Stomach (tissue), 9 donors: ENCODE measurements around the gene NKAIN4. TPM values are rescaled to one million over a fixed set of nuclear protein-coding genes. Genes with fewer than 3 reads are reported as not detected.

Source experiments
- DNase-seq, 2 donors: peaks; one replicate each; pipeline versions ENCODE4 v3.0.0 to v3.0.0-alpha.2; 2013 to 2019
- H3K27ac ChIP-seq, 5 donors: fragments of 200-600 bp in 4 of 5; sonication (generic) in 4 of 5; one replicate each; pipeline ENCODE4 v1.5.1; 2013 to 2019; ENCODE audit warnings: mild to moderate bottlenecking in 1 of 5, moderate library complexity in 1 of 5
- H3K27me3 ChIP-seq, 3 donors: fragments of 200-600 bp; sonication (generic); one replicate each; pipeline ENCODE4 v1.5.1; 2017 to 2019; ENCODE audit warnings: mixed run types in 1 of 3
- H3K36me3 ChIP-seq, 4 donors: fragments of 200-600 bp; sonication (generic); 1 replicate in 3 of 4; 2 replicates in 1 of 4; pipeline ENCODE4 v1.5.1; 2016 to 2019
- H3K4me1 ChIP-seq, 4 donors: fragments of 200-600 bp; sonication (generic); one replicate each; pipeline ENCODE4 v1.5.1; 2016 to 2019
- H3K4me3 ChIP-seq, 4 donors: fragments of 200-600 bp; sonication (generic) in 3 of 4; one replicate each; pipeline ENCODE4 v1.5.1; 2016 to 2019; ENCODE audit warnings: mild to moderate bottlenecking in 1 of 4
- H3K9me3 ChIP-seq, 4 donors: fragments of 200-600 bp; sonication (generic); one replicate each; pipeline ENCODE4 v1.5.1; 2016 to 2019
- EP300 ChIP-seq: sonication (generic); formaldehyde crosslinking; IDR thresholded peaks from one replicate; pipeline ENCODE4 v1.6.1; 2017; ENCODE audit warnings: antibody characterized with exemption
- POLR2A ChIP-seq, 4 donors: fragments of 450-650 bp; IDR thresholded peaks; one replicate each; pipeline ENCODE4 v1.6.1; 2016; ENCODE audit warnings: antibody characterized with exemption in 4 of 4, control low read depth in 2 of 4, mild to moderate bottlenecking in 1 of 4, moderate library complexity in 1 of 4
- POLR2AphosphoS5 ChIP-seq, 3 donors: sonication (generic); formaldehyde crosslinking; IDR thresholded peaks; one replicate each; pipeline ENCODE4 v1.6.1; 2016; ENCODE audit warnings: antibody characterized with exemption in 3 of 3
- WGBS, 5 donors: extraction: QIAGEN DNeasy Blood & Tissue Kit in 3 of 5; methylation state at CpG; one replicate each; pipeline versions ENCODE4 v1.1.5 to v1.1.7; 2013 to 2018; 5-methylcytosine and 5-hydroxymethylcytosine counted together
- intact Hi-C: fragments of 100-400 bp; cut with DNase I; formaldehyde crosslinking; loops from one replicate; pipeline ENCODE4 v1.15.1; 2023; ENCODE audit warnings: low total_unique reads
- polyA plus RNA-seq, 3 donors: library from polyadenylated mRNA; stranded (reverse); fragments of 200-250 nt; gene quantifications; one replicate each; pipeline ENCODE4 v1.2.3, GENCODE V29; 2013
- total RNA-seq, 5 donors: library from RNA; depleted of rRNA; stranded (reverse); fragments of >200 nt; gene quantifications; one replicate each; pipeline versions ENCODE4 v1.1.0 to v1.2.3, GENCODE V29; 2014 to 2016
- TF ChIP-seq, protein P1 (sequence below), 7 experiments: fragments of 450-650 bp in 4 of 7; fragments of 200-600 bp in 3 of 7; sonication (generic) in 3 of 7; IDR thresholded peaks; one replicate each; pipeline ENCODE4 v1.5.1; 2016 to 2019; ENCODE audit warnings: antibody characterized with exemption in 7 of 7, control low read depth in 2 of 7, mild to moderate bottlenecking in 1 of 7
- donor health status: healthy with polysubstance abuse.
- donor health status: Bipolar disorder and iron deficiency.
- donor health status: healthy.

NKAIN4 gene
- total and polyA plus RNA-seq, 8 donors = 0.28 to 4.4 (median 1.2) TPM; not detected in 5

- no peak overlapping the region for H3K27ac ChIP-seq
- 96 to 98% (median 97%) methylated on average over 6 of the region's 6 CpGs for WGBS, 5 donors
- peaks cover 78 to 100% (median 100%) of the 10 kb centered on the region in 4 donors for H3K36me3 ChIP-seq
- intact Hi-C loops = no loop called here
- TF ChIP-seq, protein P1, sequence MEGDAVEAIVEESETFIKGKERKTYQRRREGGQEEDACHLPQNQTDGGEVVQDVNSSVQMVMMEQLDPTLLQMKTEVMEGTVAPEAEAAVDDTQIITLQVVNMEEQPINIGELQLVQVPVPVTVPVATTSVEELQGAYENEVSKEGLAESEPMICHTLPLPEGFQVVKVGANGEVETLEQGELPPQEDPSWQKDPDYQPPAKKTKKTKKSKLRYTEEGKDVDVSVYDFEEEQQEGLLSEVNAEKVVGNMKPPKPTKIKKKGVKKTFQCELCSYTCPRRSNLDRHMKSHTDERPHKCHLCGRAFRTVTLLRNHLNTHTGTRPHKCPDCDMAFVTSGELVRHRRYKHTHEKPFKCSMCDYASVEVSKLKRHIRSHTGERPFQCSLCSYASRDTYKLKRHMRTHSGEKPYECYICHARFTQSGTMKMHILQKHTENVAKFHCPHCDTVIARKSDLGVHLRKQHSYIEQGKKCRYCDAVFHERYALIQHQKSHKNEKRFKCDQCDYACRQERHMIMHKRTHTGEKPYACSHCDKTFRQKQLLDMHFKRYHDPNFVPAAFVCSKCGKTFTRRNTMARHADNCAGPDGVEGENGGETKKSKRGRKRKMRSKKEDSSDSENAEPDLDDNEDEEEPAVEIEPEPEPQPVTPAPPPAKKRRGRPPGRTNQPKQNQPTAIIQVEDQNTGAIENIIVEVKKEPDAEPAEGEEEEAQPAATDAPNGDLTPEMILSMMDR (IDR thresholded peaks at IDR 0.05) = no peak
- no peak for TF ChIP-seq EP300
- TF ChIP-seq POLR2A (IDR thresholded peaks at IDR 0.05) = no peak
- no peak for TF ChIP-seq POLR2AphosphoS5 (IDR thresholded peaks at IDR 0.05)
- no peaks in the 10 kb centered on the region for H3K27me3 ChIP-seq
- peaks cover 0 to 2% (median 0%) of the 10 kb centered on the region in 4 donors for H3K4me1 ChIP-seq
- H3K4me3 ChIP-seq = no peak overlapping the region
- no peaks in the 10 kb centered on the region for H3K9me3 ChIP-seq
- DNase-seq = no peak
Observed at GRCh38 chr20:63280371-63280770, 26.1 kb upstream of the NKAIN4 start.

DNA sequence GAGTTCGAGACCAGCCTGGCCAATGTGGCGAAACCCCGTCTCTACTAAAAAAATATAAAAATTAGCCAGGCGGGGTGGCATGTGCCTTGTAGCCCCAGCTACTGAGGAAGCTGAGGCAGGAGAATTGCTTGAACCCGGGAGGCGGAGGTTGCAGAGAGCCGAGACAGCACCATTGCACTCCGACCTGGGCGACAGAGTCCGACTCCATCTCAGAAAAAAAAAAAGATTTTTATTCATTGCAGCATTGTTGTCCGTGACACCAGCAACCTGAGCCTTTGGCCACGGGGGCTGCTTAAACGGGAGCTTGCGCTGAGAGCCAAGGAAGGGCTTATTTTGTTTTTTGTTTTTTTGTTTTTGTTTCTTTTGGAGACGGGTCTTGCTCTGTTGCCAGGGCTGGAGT is 25.7 kb upstream of the NKAIN4 start:
- Histone ChIP-seq H3K36me3 (peaks cover 74 to 98% (median 96%) of the 10 kb centered on the region in 4 donors), H3K4me1 (peaks cover 0 to 7% (median 3%) of the 10 kb centered on the region in 4 donors), H3K4me3 (no peak overlapping the region), H3K9me3 (no peaks in the 10 kb centered on the region), H3K27ac (no peak overlapping the region), H3K27me3 (no peaks in the 10 kb centered on the region)
- TF ChIP-seq EP300 (no peak), POLR2A (IDR thresholded peaks at IDR 0.05) (no peak), POLR2AphosphoS5 (IDR thresholded peaks at IDR 0.05) (no peak)
- TF ChIP-seq, protein P1 (IDR thresholded peaks at IDR 0.05) = no peak
- 90 to 95% (median 94%) methylated on average over 15 of the region's 15 CpGs for WGBS, 5 donors
- intact Hi-C loops = no loop called here
- DNase-seq = no peak

- no peaks in the 10 kb centered on the region for H3K27me3 ChIP-seq
- TF ChIP-seq POLR2A (IDR thresholded peaks at IDR 0.05) (no peak), EP300 (no peak)
- TF ChIP-seq, protein P1 (IDR thresholded peaks at IDR 0.05) = no peak
- no peak for DNase-seq
- 81 to 86% (median 84%) methylated on average over 17 of the region's 17 CpGs for WGBS, 5 donors
- peaks cover 62 to 86% (median 83%) of the 10 kb centered on the region in 4 donors for H3K36me3 ChIP-seq
- H3K4me3 ChIP-seq = no peak overlapping the region
- intact Hi-C loops = no loop called here
- peaks cover 12 to 19% (median 15%) of the 10 kb centered on the region in 4 donors for H3K4me1 ChIP-seq
- no peak overlapping the region for H3K27ac ChIP-seq
- no peaks in the 10 kb centered on the region for H3K9me3 ChIP-seq
Observed at GRCh38 chr20:63278661-63279060, 24.4 kb upstream of the NKAIN4 start.

GRCh38 chr20:63277466-63278272 is 23.4 kb upstream of the NKAIN4 start:
- Histone ChIP-seq H3K27ac (no peak overlapping the region), H3K4me1 (peaks cover 18 to 25% (median 22%) of the 10 kb centered on the region in 4 donors), H3K36me3 (peaks cover 52 to 76% (median 73%) of the 10 kb centered on the region in 4 donors), H3K9me3 (no peaks in the 10 kb centered on the region), H3K4me3 (no peak overlapping the region), H3K27me3 (no peaks in the 10 kb centered on the region)
- 94 to 96% (median 95%) methylated on average over 16 to 30 of the region's 30 CpGs for WGBS, 5 donors
- DNase-seq = no peak
- intact Hi-C loops = no loop called here
- no peak for TF ChIP-seq POLR2A (IDR thresholded peaks at IDR 0.05)

GRCh38 chr20:63276956-63277355 is 22.7 kb upstream of the NKAIN4 start:
- intact Hi-C loops = no loop called here

More at GRCh38 chr20:63276956-63277355, 22.7 kb upstream of the NKAIN4 start:
- DNase-seq = no peak
- Histone ChIP-seq H3K4me1 (peaks cover 18 to 27% (median 25%) of the 10 kb centered on the region in 4 donors), H3K4me3 (no peak overlapping the region), H3K27me3 (no peaks in the 10 kb centered on the region), H3K36me3 (peaks cover 48 to 68% (median 66%) of the 10 kb centered on the region in 4 donors), H3K27ac (no peak overlapping the region), H3K9me3 (no peaks in the 10 kb centered on the region)
- TF ChIP-seq POLR2A (IDR thresholded peaks at IDR 0.05) (no peak), EP300 (no peak), POLR2AphosphoS5 (IDR thresholded peaks at IDR 0.05) (no peak)
- TF ChIP-seq, protein P1 (IDR thresholded peaks at IDR 0.05) = no peak
- 92 to 95% (median 94%) methylated on average over 16 to 20 of the region's 20 CpGs for whole genome bisulfite sequencing, 5 donors
